GM19468 (cell line): Measurements from ENCODE around the gene PSME3.
"Not testable (repeated sequence)": the region's sequence is repeated elsewhere in the genome, so short reads cannot be mapped to it uniquely, and the experiment has no call there.

Experiments used
- ATAC-seq: cut with Tn5 transposase; IDR thresholded peaks from one replicate; pipeline ENCODE4 v1.9.1; 2021; ENCODE audit warnings: mild to moderate bottlenecking, moderate library complexity, moderate number of reproducible peaks; ENCODE audit not compliant: unreplicated experiment; ENCODE audit errors: extremely low read depth

Gene PSME3

GRCh38 chr17:42872251-42872965 lies 39.2 kb downstream of the PSME3 start:
- ATAC-seq, result no peak

GRCh38 chr17:42873315-42873714 lies 40.1 kb downstream of the PSME3 start:
- ATAC-seq, result no peak

GRCh38 chr17:42873932-42874695 lies 40.9 kb downstream of the PSME3 start:
- not testable (repeated sequence) for ATAC-seq

- ATAC-seq, result no peak
Observed at GRCh38 chr17:42877037-42877436, 43.8 kb downstream of the PSME3 start.

DNA sequence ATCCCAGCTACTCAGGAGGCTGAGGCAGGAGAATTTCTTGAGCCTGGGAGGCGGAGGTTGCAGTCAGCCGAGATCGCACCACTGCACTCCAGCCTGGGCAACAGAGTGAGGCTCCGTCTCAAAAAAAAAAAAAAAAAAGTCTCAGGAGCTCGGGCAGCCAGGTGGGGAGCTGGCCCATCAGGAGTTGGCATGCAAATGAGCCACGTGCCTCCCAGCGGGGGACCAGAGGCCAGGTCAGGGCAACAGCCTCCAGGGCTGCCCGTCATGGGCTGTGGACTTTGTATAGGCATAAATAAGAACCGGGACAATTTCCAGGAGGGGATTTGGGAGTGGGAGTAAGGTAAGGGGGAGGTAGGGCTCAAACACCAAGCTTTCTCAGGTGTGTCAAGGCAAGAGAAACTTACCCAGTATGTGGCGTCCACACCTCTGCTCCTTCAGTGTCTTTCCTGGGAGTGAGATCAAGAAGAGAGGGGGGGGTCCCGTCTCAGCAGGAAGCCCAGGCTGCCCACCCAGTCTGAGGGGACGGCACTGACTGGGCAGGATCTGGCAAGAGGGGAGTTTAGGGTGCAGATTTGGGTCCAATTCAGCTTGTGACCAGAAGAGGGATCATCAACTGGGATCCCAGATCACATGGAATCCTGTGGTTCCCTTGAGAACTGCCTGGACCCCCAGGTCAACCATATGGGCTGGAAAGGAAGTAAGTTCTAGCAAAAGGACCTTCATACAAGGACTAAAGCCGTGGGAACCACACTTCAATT lies 45.1 kb downstream of the PSME3 start:
- no peak for ATAC-seq

DNA sequence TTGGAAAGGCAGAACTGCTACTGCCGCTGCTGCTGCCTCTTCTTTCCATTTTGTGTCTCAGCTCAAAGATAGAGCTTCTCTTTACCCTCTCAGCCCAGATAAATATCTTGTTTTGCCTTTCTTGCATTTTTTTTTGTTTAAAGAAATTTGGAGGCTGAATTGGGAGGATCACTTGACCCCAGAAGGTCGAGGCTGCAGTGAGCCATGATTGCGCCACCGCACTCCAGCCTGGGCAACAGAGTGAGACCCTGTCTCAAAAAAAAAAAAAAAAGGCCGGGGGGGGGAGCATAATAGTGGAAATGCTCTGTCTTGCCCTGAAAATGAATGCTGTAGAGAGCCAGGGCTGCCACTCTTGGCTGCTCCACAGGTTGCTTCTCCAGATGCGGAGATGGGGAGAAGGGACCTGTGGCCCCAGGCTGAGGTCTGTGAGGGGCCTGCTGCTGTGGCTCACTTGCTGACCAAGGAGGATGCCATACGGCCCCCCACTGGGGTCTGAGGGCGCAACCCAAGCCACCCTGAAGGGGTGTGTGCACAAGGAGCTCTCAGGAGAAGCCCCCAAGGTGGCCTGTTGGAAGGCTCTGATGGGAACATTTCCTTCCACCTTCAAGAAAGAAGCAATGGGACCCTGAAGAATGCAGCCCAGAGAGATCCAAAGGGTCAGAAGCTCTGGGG lies 45.9 kb downstream of the PSME3 start:
- no peak for ATAC-seq

GRCh38 chr17:42879596-42879985 lies 46.4 kb downstream of the PSME3 start:
- no peak for ATAC-seq

DNA sequence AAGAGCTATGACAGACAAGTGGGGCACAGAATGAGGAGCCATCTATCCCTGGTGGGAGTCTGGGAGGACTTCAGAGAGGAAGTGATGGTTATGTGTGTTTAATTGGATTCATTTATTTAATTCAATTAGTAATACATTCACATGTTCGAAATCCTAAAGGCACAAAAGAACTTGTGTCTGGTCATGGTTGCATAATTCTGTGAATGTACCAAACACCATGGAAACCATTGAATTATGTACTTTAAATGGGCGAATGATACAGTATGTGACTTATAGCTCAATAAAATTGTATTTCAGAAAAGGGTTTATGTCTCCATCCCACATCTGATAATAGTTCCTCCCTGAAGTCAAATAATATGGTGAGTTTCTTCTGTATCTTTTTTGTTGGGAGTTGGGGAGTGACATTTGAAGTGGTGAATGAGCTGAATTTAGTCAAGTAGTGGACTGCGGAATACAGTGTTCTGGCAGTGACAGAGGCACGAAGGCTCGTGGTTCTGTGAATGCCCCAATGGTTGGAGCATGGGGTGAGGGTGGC lies 47.6 kb downstream of the PSME3 start:
- no peak for ATAC-seq

- ATAC-seq, result not testable (repeated sequence)
Observed at GRCh38 chr17:42881706-42882105, 48.5 kb downstream of the PSME3 start.

- no peak for ATAC-seq
Observed at GRCh38 chr17:42882166-42882565, 49.0 kb downstream of the PSME3 start.

GRCh38 chr17:42883802-42884558 lies 50.8 kb downstream of the PSME3 start:
- no peak for ATAC-seq

- ATAC-seq, result not testable (repeated sequence)
Observed at GRCh38 chr17:42885806-42886205, 52.6 kb downstream of the PSME3 start.

- ATAC-seq, result no peak
Observed at GRCh38 chr17:42886283-42887176, 53.3 kb downstream of the PSME3 start.

- no peak for ATAC-seq
Observed at GRCh38 chr17:42889809-42890208, 56.6 kb downstream of the PSME3 start.

DNA sequence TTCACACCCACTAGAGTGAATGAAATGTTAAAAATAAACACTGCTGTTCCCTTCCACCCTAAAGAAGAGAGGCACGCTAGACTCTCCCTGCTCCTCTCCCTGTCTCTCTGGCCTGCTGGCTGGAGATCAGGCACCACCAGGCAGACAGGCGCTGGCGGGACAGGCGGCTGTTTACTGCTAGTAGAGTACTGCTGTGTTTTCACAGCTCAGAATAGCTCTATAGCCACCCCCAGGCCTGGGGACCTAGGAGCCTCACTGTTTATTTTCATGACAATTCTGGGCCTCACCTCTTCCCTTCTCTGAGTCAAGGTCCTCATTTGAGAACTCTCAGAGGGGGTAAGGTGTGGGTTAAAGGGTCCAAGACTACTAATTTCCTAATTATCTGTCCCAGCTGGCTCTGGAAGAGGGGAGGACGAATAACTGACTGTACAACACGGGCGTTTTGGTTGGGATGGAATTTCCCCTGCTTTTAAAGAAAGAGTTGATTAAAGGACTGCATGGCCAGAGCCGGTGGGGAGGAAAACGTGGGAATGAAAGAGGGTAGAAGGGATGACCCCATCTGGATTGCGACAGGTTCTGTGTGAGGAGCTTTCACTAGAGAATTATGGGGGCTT lies 58.4 kb downstream of the PSME3 start:
- ATAC-seq, result no peak

GRCh38 chr17:42893359-42893758 lies 60.2 kb downstream of the PSME3 start:
- no peak for ATAC-seq
